Fibroblast of lung (primary cell): ENCODE data around the gene ARHGEF6. TPM values are rescaled to one million over a fixed set of nuclear protein-coding genes. Genes with fewer than 3 reads are reported as not detected.

Experiments used
- DNase-seq, 2 donors: peaks; one replicate each; pipeline versions ENCODE4 v3.0.0 to v3.0.0-alpha.2; 2010; ENCODE audit warnings: low read depth in 2 of 2
- H2AFZ ChIP-seq: 2 replicates; pipeline ENCODE4 v1.5.1; 2012; ENCODE audit warnings: low read length, control low read depth, inconsistent platforms
- H3K27ac ChIP-seq: 2 replicates; pipeline ENCODE4 v1.5.1; 2011; ENCODE audit warnings: low read length, control low read depth; ENCODE audit not compliant: insufficient read depth
- H3K27me3 ChIP-seq: 2 replicates; pipeline ENCODE4 v1.5.1; 2011; ENCODE audit warnings: mild to moderate bottlenecking, low read length; ENCODE audit not compliant: control insufficient read depth, insufficient read depth
- H3K36me3 ChIP-seq: 2 replicates; pipeline ENCODE4 v1.5.1; 2011; ENCODE audit warnings: low read length; ENCODE audit not compliant: control insufficient read depth, insufficient read depth
- H3K4me1 ChIP-seq: 2 replicates; pipeline ENCODE4 v1.5.1; 2011; ENCODE audit warnings: low read length; ENCODE audit not compliant: control insufficient read depth, insufficient read depth; ENCODE audit errors: extremely low read depth
- H3K4me2 ChIP-seq: 2 replicates; pipeline ENCODE4 v1.5.1; 2011; ENCODE audit warnings: low read length, control low read depth; ENCODE audit not compliant: insufficient read depth; ENCODE audit errors: extremely low read depth
- H3K4me3 ChIP-seq, 4 experiments: fragments of 200-600 bp in 1 of 4; sonication (generic) in 1 of 4; replicated peaks in 1 of 4; 2 replicates each; pipeline ENCODE4 v1.5.1; 2011 to 2016; ENCODE audit warnings: low read length in 4 of 4, low read depth in 3 of 4, mild to moderate bottlenecking in 3 of 4, control low read depth in 2 of 4, inconsistent platforms in 1 of 4, mixed read lengths in 1 of 4; ENCODE audit not compliant: insufficient read depth in 1 of 4; ENCODE audit errors: control extremely low read depth in 1 of 4
- H3K79me2 ChIP-seq: 2 replicates; pipeline ENCODE4 v1.5.1; 2012; ENCODE audit warnings: mild to moderate bottlenecking, low read length, inconsistent platforms; ENCODE audit not compliant: control insufficient read depth, insufficient read depth
- H3K9ac ChIP-seq: 2 replicates; pipeline ENCODE4 v1.5.1; 2011; ENCODE audit warnings: mild to moderate bottlenecking, low read length, control low read depth; ENCODE audit not compliant: insufficient read depth
- H3K9me3 ChIP-seq: 2 replicates; pipeline ENCODE4 v1.5.1; 2012; ENCODE audit warnings: low read depth, low read length; ENCODE audit not compliant: control insufficient read depth, insufficient read depth
- H4K20me1 ChIP-seq: 2 replicates; pipeline ENCODE4 v1.5.1; 2011; ENCODE audit warnings: low read length; ENCODE audit not compliant: control insufficient read depth, insufficient read depth; ENCODE audit errors: extremely low read depth
- CTCF ChIP-seq, 2 donors: IDR thresholded peaks in 1 of 2; conservative IDR thresholded peaks in 1 of 2; 1 replicate in 1 of 2; 2 replicates in 1 of 2; pipeline ENCODE4 v1.5.1; 2011 to 2012; ENCODE audit warnings: low read length in 2 of 2, control low read depth in 1 of 2, inconsistent platforms in 1 of 2, low read depth in 1 of 2, mild to moderate bottlenecking in 1 of 2
- EZH2 ChIP-seq: IDR thresholded peaks from 2 replicates; pipeline ENCODE4 v1.5.1; 2012; ENCODE audit warnings: low read length, control low read depth, mild to moderate bottlenecking; ENCODE audit errors: missing control alignments
- polyA plus RNA-seq, 2 donors: library from polyadenylated mRNA; depleted of rRNA in 1 of 2; stranded (reverse) in 1 of 2; unstranded in 1 of 2; fragments of >200 nt; gene quantifications; 2 replicates each; pipeline ENCODE4 v1.2.1, GENCODE V29; 2011 to 2012; ENCODE audit warnings: missing spikeins in 1 of 2
- total RNA-seq: library from RNA; depleted of rRNA; stranded (reverse); fragments of >200 nt; gene quantifications from 2 replicates; pipeline ENCODE4 v1.2.1, GENCODE V29; 2014

Gene ARHGEF6
- total and polyA plus RNA-seq, 2 donors (not counting 1 experiment from before 2014, with no cell fraction given), result 30.1 to 32.5 TPM

- Histone ChIP-seq H3K4me3 (no peak overlapping the region), H3K9me3 (no peaks in the 10 kb centered on the region), H3K27me3 (no peaks in the 10 kb centered on the region), H3K27ac (no peak overlapping the region), H3K4me2 (no peak overlapping the region), H3K36me3 (no peaks in the 10 kb centered on the region), H3K4me1 (no peaks in the 10 kb centered on the region), H2AFZ (no peak overlapping the region), H3K9ac (no peak overlapping the region), H3K79me2 (no peaks in the 10 kb centered on the region), H4K20me1 (no peaks in the 10 kb centered on the region)
- DNase-seq, result no peak
- TF ChIP-seq EZH2 (no peak), CTCF (conservative IDR thresholded peaks at IDR 0.05 in 1 of 2, IDR thresholded peaks at IDR 0.05 in 1 of 2; ENCODE audit: low read depth in 1 of 2, low read length in 2 of 2) (no peak)
Measured at GRCh38 chrX:136718091-136718490, 62.6 kb downstream of the ARHGEF6 start.

GRCh38 chrX:136714626-136715599 is 65.8 kb downstream of the ARHGEF6 start:
- Histone ChIP-seq H3K9ac (no peak overlapping the region), H3K27ac (no peak overlapping the region), H3K9me3 (no peaks in the 10 kb centered on the region), H3K4me3 (no peak overlapping the region), H3K4me2 (no peak overlapping the region), H4K20me1 (no peaks in the 10 kb centered on the region), H3K27me3 (no peaks in the 10 kb centered on the region), H3K79me2 (no peaks in the 10 kb centered on the region), H2AFZ (no peak overlapping the region), H3K36me3 (no peaks in the 10 kb centered on the region), H3K4me1 (no peaks in the 10 kb centered on the region)
- no peak for DNase-seq
- TF ChIP-seq CTCF (conservative IDR thresholded peaks at IDR 0.05 in 1 of 2, IDR thresholded peaks at IDR 0.05 in 1 of 2; ENCODE audit: low read depth in 1 of 2, low read length in 2 of 2), result no peak

- no peak overlapping the region for H3K27ac ChIP-seq
- no peak for DNase-seq
- H4K20me1 ChIP-seq, result no peaks in the 10 kb centered on the region
- H3K36me3 ChIP-seq, result no peaks in the 10 kb centered on the region
- no peaks in the 10 kb centered on the region for H3K9me3 ChIP-seq
- H3K27me3 ChIP-seq, result no peaks in the 10 kb centered on the region
- no peak overlapping the region for H3K4me2 ChIP-seq
- no peak overlapping the region for H3K4me3 ChIP-seq
- no peak overlapping the region for H3K9ac ChIP-seq
- no peak overlapping the region for H2AFZ ChIP-seq
- H3K4me1 ChIP-seq, result no peaks in the 10 kb centered on the region
- H3K79me2 ChIP-seq, result no peaks in the 10 kb centered on the region
- TF ChIP-seq EZH2 (no peak), CTCF (conservative IDR thresholded peaks at IDR 0.05 in 1 of 2, IDR thresholded peaks at IDR 0.05 in 1 of 2; ENCODE audit: low read depth in 1 of 2, low read length in 2 of 2) (no peak)
Measured at GRCh38 chrX:136712650-136713310, 68.0 kb downstream of the ARHGEF6 start.
